Activated naive CD4-positive, alpha-beta T cell treated with anti-CD3 and anti-CD28 coated beads, Interleukin-2, amount 10 ng/mL, durations not matched to agents 7 days and 5 days (primary cell): ENCODE data around the gene LMNTD2.
"Not testable (repeated sequence)": the region's sequence is repeated elsewhere in the genome, so short reads cannot be mapped to it uniquely, and the experiment has no call there.

Experiments
- CTCF ChIA-PET: fragments of 350-600 bp; sonication (Branson Sonifier 250); formaldehyde crosslinking; loops from one replicate; lab custom pipeline; 2021; ENCODE audit warnings: antibody characterized with exemption; lab: Charles Lee
- DNase-seq: peaks from one replicate; pipeline ENCODE4 v3.0.0-alpha.2; 2020
- H3K27ac Mint-ChIP-seq: one replicate; pipeline ENCODE4 v1.8.0; 2021; ENCODE audit warnings: mild to moderate bottlenecking, moderate library complexity, mixed read lengths
- H3K27me3 Mint-ChIP-seq: one replicate; pipeline ENCODE4 v1.8.0; 2021; ENCODE audit warnings: mild to moderate bottlenecking, mixed read lengths
- H3K36me3 Mint-ChIP-seq: one replicate; pipeline ENCODE4 v1.8.0; 2021; ENCODE audit warnings: mixed read lengths
- H3K4me1 Mint-ChIP-seq: one replicate; pipeline ENCODE4 v1.8.0; 2021; ENCODE audit warnings: mixed read lengths
- H3K4me3 Mint-ChIP-seq: one replicate; pipeline ENCODE4 v1.8.0; 2021; ENCODE audit warnings: mild to moderate bottlenecking, moderate library complexity, mixed read lengths
- H3K9me3 Mint-ChIP-seq: one replicate; pipeline ENCODE4 v1.8.0; 2021; ENCODE audit warnings: mixed read lengths

The LMNTD2 gene

GRCh38 chr11:518463-519202, 41.9 kb downstream of the LMNTD2 start:
- H3K9me3 Mint-ChIP-seq, result peaks cover 15% of the 10 kb centered on the region
- H3K4me3 Mint-ChIP-seq, result peak overlapping the region; percentile 73
- CTCF ChIA-PET, result interaction anchor here (0.6 to 1.7 kb wide), 21 partner anchors 9 to 268 kb away, joined by 3 to 7 read pairs (median 3); partner anchors contain the start of genes PTDSS2 and SIGIRR
- peaks cover 18% of the 10 kb centered on the region for H3K36me3 Mint-ChIP-seq
- H3K27me3 Mint-ChIP-seq, result no peaks in the 10 kb centered on the region
- DNase-seq, result peak; percentile 88
- H3K4me1 Mint-ChIP-seq, result peaks cover 14% of the 10 kb centered on the region
- peak overlapping the region; percentile 87 for H3K27ac Mint-ChIP-seq

- CTCF ChIA-PET, result interaction anchor here (1.4 to 1.6 kb wide), 2 partner anchors 9 to 12 kb away, joined by 3 to 4 read pairs; no protein-coding TSS in a partner anchor
- not testable (repeated sequence) for H3K27ac Mint-ChIP-seq, H3K27me3 Mint-ChIP-seq, DNase-seq, H3K4me3 Mint-ChIP-seq
- Mint-ChIP-seq H3K36me3 (peaks cover 18% of the 10 kb centered on the region), H3K9me3 (peaks cover 15% of the 10 kb centered on the region), H3K4me1 (peaks cover 14% of the 10 kb centered on the region)
Measured at GRCh38 chr11:516918-517685, 43.4 kb downstream of the LMNTD2 start.

- Mint-ChIP-seq H3K4me1 (peaks cover 14% of the 10 kb centered on the region), H3K36me3 (peaks cover 22% of the 10 kb centered on the region), H3K9me3 (peaks cover 15% of the 10 kb centered on the region), H3K27ac (no peak overlapping the region), H3K4me3 (no peak overlapping the region), H3K27me3 (no peaks in the 10 kb centered on the region)
- CTCF ChIA-PET, result interaction anchor here (1.6 to 1.8 kb wide), 2 partner anchors 9 to 65 kb away, joined by 3 read pairs; no protein-coding TSS in a partner anchor
- no peak for DNase-seq
Measured at GRCh38 chr11:516400-516799, 44.1 kb downstream of the LMNTD2 start.

- Mint-ChIP-seq H3K4me3 (no peak overlapping the region), H3K27ac (no peak overlapping the region), H3K9me3 (peaks cover 15% of the 10 kb centered on the region), H3K4me1 (peaks cover 10% of the 10 kb centered on the region), H3K36me3 (peaks cover 22% of the 10 kb centered on the region), H3K27me3 (no peaks in the 10 kb centered on the region)
- CTCF ChIA-PET, result interaction anchor here (1.8 kb wide), 1 partner anchor 64 kb away, joined by 3 read pairs; no protein-coding TSS in a partner anchor
- no peak for DNase-seq
Measured at GRCh38 chr11:515131-515530, 45.4 kb downstream of the LMNTD2 start.

- CTCF ChIA-PET, result interaction anchor here (1.8 kb wide), 1 partner anchor 63 kb away, joined by 3 read pairs; no protein-coding TSS in a partner anchor
- DNase-seq, result no peak
- peaks cover 13% of the 10 kb centered on the region for H3K4me1 Mint-ChIP-seq
- no peak overlapping the region for H3K27ac Mint-ChIP-seq
- H3K4me3 Mint-ChIP-seq, result no peak overlapping the region
- peaks cover 15% of the 10 kb centered on the region for H3K9me3 Mint-ChIP-seq
- H3K36me3 Mint-ChIP-seq, result peaks cover 27% of the 10 kb centered on the region
- H3K27me3 Mint-ChIP-seq, result no peaks in the 10 kb centered on the region
Measured at GRCh38 chr11:514606-515005, 45.9 kb downstream of the LMNTD2 start.

GRCh38 chr11:512761-513595, 47.6 kb downstream of the LMNTD2 start:
- H3K4me3 Mint-ChIP-seq, result no peak overlapping the region
- CTCF ChIA-PET, result no interaction called here
- H3K27me3 Mint-ChIP-seq, result no peaks in the 10 kb centered on the region

GRCh38 chr11:508956-509355, 51.6 kb downstream of the LMNTD2 start:
- CTCF ChIA-PET, result interaction anchor here (1.3 kb wide), 1 partner anchor 10 kb away, joined by 3 read pairs; no protein-coding TSS in a partner anchor
- no peak for DNase-seq
- Mint-ChIP-seq H3K36me3 (peaks cover 16% of the 10 kb centered on the region), H3K27me3 (peaks cover 4% of the 10 kb centered on the region), H3K4me1 (peaks cover 28% of the 10 kb centered on the region), H3K4me3 (no peak overlapping the region), H3K9me3 (no peaks in the 10 kb centered on the region), H3K27ac (no peak overlapping the region)

More at GRCh38 chr11:512761-513595, 47.6 kb downstream of the LMNTD2 start:
- H3K36me3 Mint-ChIP-seq, result peaks cover 31% of the 10 kb centered on the region
- H3K27ac Mint-ChIP-seq, result no peak overlapping the region
- peaks cover 9% of the 10 kb centered on the region for H3K4me1 Mint-ChIP-seq
- H3K9me3 Mint-ChIP-seq, result peaks cover 15% of the 10 kb centered on the region
- no peak for DNase-seq

GRCh38 chr11:507727-508515, 52.6 kb downstream of the LMNTD2 start:
- H3K27ac Mint-ChIP-seq, result peak overlapping the region; percentile 100
- peaks cover 31% of the 10 kb centered on the region for H3K4me1 Mint-ChIP-seq
- no peaks in the 10 kb centered on the region for H3K9me3 Mint-ChIP-seq
- CTCF ChIA-PET, result interaction anchor here (1.3 to 1.5 kb wide), 2 partner anchors 9 to 11 kb away, joined by 3 read pairs; no protein-coding TSS in a partner anchor
- H3K27me3 Mint-ChIP-seq, result peaks cover 4% of the 10 kb centered on the region
- H3K36me3 Mint-ChIP-seq, result peaks cover 16% of the 10 kb centered on the region
- peak overlapping the region; percentile 96 for H3K4me3 Mint-ChIP-seq
- no peak for DNase-seq

GRCh38 chr11:506995-507726, 53.4 kb downstream of the LMNTD2 start, which contains the start of gene RNH1:
Gene RNH1 (minus strand): TSS chr11:507242. CDS start chr11:502162, 5,080 bp downstream.
- peak; percentile 99 for DNase-seq
- Mint-ChIP-seq H3K27ac (peak within 1 kb of the TSS; percentile 100), H3K4me1 (peaks cover 33% of the 10 kb centered on the region), H3K36me3 (peaks cover 16% of the 10 kb centered on the region), H3K9me3 (no peaks in the 10 kb centered on the region), H3K4me3 (peak within 1 kb of the TSS; percentile 96), H3K27me3 (peaks cover 4% of the 10 kb centered on the region)
- CTCF ChIA-PET, result interaction anchor here (1.5 kb wide), 1 partner anchor 10 kb away, joined by 3 read pairs; no protein-coding TSS in a partner anchor

GRCh38 chr11:506238-506994, 54.1 kb downstream of the LMNTD2 start:
- peaks cover 4% of the 10 kb centered on the region for H3K27me3 Mint-ChIP-seq
- H3K9me3 Mint-ChIP-seq, result no peaks in the 10 kb centered on the region
- H3K36me3 Mint-ChIP-seq, result peaks cover 14% of the 10 kb centered on the region
- H3K4me1 Mint-ChIP-seq, result peaks cover 33% of the 10 kb centered on the region
- H3K27ac Mint-ChIP-seq, result peak overlapping the region; percentile 100
- peak; percentile 98 for DNase-seq
- H3K4me3 Mint-ChIP-seq, result peak overlapping the region; percentile 96
- CTCF ChIA-PET, result interaction anchor here (1.4 kb wide), 1 partner anchor 13 kb away, joined by 3 read pairs; no protein-coding TSS in a partner anchor

- Mint-ChIP-seq H3K36me3 (peaks cover 23% of the 10 kb centered on the region), H3K27ac (peak overlapping the region; percentile 100)
Measured at GRCh38 chr11:504994-505344, 55.6 kb downstream of the LMNTD2 start.

More at GRCh38 chr11:504994-505344, 55.6 kb downstream of the LMNTD2 start:
- H3K4me1 Mint-ChIP-seq, result peaks cover 33% of the 10 kb centered on the region
- H3K9me3 Mint-ChIP-seq, result no peaks in the 10 kb centered on the region
- peak overlapping the region; percentile 96 for H3K4me3 Mint-ChIP-seq
- no peak for DNase-seq
- CTCF ChIA-PET, result interaction anchor here (1.6 kb wide), 1 partner anchor 13 kb away, joined by 4 read pairs; no protein-coding TSS in a partner anchor
- H3K27me3 Mint-ChIP-seq, result peaks cover 4% of the 10 kb centered on the region
